GM06990 (cell line): ENCODE results near the gene ZNF627.
A peak's percentile ranks its signal among the peaks of the same experiment; 100 is the strongest.

Experiments
- DNase-seq: peaks from one replicate; pipeline ENCODE4 v3.0.0-alpha.2; 2011; ENCODE audit not compliant: insufficient read length; ENCODE audit errors: extremely low read depth
- H3K27me3 ChIP-seq: replicated peaks from 2 replicates; pipeline ENCODE4 v1.6.0; 2011; ENCODE audit warnings: low read length; ENCODE audit not compliant: control insufficient read depth, insufficient read depth
- H3K36me3 ChIP-seq: 2 replicates; pipeline ENCODE4 v1.5.1; 2011; ENCODE audit warnings: low read length; ENCODE audit not compliant: control insufficient read depth, insufficient read depth
- H3K4me3 ChIP-seq: replicated peaks from 2 replicates; pipeline ENCODE4 v1.5.1; 2011; ENCODE audit warnings: low read depth, mild to moderate bottlenecking, control low read depth, low read length
- TF ChIP-seq, protein P1 (sequence below): IDR thresholded peaks from 2 replicates; pipeline ENCODE4 v1.5.1; 2011; ENCODE audit warnings: low read length, control low read depth, mild to moderate bottlenecking, inconsistent platforms; ENCODE audit not compliant: insufficient read depth, poor library complexity, severe bottlenecking

Gene ZNF627

DNA sequence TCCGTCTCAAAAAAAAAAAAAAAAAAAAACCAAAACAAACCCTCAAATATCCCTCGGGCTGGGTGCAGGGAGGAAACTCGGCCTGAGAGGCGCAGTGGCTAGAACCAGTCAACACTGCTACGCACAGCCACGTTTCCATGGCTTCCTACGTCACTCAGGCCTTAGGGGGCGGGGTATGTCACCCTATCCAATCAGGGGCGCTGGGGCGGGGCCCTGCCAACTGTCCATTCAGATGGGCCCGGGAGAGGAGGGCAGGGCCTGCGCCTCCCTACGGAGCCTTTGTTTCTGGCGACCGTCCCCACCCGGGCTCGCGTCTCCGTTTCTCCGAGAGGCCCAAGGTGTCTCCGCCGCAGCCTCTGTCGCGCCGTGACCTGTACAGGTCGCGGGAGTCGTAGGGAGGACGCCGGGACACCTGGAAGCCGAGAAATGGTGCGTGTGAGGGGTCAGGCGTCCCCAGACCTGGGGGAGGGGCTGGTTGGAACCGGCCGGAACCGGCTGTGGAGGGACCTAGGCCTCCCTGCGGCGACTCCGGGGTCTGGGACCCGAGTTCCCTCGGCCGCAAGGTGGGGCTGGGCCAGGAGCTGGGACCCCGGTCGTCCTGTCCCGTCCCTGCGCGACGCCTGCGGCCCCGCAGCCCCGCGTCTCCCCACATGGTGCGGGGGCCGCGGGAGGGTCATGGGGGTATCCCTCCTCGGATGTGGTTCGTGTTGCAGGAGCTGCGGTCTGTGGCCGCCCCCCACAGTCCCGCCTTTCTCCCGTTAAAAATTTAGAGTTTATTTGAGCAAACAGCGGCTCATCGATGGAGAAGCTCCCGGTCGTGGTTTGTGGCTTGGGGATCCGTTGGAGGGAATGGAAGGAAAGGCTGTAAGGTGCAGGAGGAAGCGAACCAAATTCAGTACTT, at the start of gene ZNF627:
TSS of gene ZNF627 (plus strand) at position 282 of the 901 bp plus-strand sequence. CDS start at position 427, 145 bp downstream.
- DNase-seq = peak; percentile 93
- TF ChIP-seq, protein P1, sequence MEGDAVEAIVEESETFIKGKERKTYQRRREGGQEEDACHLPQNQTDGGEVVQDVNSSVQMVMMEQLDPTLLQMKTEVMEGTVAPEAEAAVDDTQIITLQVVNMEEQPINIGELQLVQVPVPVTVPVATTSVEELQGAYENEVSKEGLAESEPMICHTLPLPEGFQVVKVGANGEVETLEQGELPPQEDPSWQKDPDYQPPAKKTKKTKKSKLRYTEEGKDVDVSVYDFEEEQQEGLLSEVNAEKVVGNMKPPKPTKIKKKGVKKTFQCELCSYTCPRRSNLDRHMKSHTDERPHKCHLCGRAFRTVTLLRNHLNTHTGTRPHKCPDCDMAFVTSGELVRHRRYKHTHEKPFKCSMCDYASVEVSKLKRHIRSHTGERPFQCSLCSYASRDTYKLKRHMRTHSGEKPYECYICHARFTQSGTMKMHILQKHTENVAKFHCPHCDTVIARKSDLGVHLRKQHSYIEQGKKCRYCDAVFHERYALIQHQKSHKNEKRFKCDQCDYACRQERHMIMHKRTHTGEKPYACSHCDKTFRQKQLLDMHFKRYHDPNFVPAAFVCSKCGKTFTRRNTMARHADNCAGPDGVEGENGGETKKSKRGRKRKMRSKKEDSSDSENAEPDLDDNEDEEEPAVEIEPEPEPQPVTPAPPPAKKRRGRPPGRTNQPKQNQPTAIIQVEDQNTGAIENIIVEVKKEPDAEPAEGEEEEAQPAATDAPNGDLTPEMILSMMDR = peak; percentile 1
- Histone ChIP-seq H3K27me3 (no peaks in the 10 kb centered on the region), H3K36me3 (no peaks in the 10 kb centered on the region), H3K4me3 (peak within 1 kb of the TSS; percentile 96)

DNA sequence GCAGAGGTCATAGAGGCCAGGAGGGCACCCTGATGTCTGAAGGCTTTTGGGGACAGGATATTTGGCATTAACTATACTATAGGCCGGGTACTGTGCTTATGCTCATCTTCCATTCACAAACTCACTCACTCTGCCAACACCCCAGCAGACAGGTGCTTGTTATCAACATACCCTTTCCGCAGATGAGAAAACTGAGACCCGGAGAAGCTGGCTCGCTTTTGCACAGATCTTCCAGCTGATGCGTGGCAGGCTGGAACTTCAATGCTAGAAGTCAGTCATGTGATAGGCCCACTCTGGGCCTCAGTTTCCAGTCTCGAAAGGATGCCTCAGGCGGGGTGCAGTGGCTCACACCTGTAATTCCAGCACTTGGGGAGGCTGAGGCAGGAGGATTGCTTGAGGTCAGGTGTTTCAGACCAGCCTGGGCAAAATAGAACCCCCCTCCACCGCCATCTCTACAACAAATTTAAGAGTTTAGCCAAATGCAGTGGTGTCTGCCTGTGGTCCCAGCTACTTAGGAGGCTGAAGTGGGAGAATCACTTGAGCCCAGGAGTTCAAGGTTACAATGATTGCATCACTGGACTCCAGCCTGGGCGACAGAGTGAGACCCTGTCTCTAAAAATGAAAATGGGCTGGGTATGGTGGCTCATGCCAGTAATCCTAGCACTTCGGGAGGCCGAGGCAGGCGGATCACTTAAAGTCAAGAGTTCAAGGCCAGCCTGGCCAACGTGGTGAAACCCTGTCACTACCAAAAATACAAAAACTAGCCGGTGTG, 49.2 kb upstream of the ZNF627 start:
- Histone ChIP-seq H3K4me3 (no peak overlapping the region), H3K27me3 (no peaks in the 10 kb centered on the region), H3K36me3 (peaks cover 8% of the 10 kb centered on the region)
- no peak for DNase-seq
- TF ChIP-seq, protein P1 = no peak

DNA sequence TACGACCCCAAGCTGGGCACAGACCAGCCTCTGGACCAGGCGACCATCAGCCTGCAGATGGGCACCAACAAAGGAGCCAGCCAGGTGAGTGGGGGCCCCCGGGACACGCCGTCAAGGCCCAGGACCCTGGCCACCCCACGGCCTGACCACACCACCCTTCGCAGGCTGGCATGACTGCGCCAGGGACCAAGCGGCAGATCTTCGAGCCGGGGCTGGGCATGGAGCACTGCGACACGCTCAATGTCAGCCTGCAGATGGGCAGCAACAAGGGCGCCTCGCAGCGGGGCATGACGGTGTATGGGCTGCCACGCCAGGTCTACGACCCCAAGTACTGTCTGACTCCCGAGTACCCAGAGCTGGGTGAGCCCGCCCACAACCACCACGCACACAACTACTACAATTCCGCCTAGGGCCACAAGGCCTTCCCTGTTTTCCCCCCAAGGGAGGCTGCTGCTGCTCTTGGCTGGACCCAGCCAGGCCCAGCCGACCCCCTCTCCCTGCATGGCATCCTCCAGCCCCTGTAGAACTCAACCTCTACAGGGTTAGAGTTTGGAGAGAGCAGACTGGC, 47.8 kb upstream of the ZNF627 start:
- no peak for DNase-seq
- TF ChIP-seq, protein P1 = no peak
- Histone ChIP-seq H3K36me3 (peaks cover 13% of the 10 kb centered on the region), H3K27me3 (no peaks in the 10 kb centered on the region), H3K4me3 (no peak overlapping the region)

DNA sequence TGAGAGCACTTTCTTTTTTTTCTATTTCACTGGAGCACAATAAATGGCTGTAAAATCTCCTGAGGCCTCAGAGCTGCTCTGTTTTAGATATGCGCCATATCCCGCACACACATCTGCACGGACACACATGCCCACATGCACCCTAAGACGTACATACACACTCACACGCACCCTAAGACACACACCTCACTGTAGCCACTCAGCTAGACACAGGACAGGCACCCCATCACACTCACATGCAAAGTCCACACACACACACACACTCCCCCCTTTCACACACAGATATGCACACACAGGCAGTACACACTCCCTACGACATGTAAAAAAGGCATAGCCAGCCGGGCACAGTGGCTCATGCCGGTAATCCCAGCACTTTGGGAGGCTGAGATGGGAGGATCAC, 47.0 kb upstream of the ZNF627 start:
- TF ChIP-seq, protein P1 = no peak
- Histone ChIP-seq H3K4me3 (no peak overlapping the region), H3K36me3 (peaks cover 13% of the 10 kb centered on the region), H3K27me3 (no peaks in the 10 kb centered on the region)
- DNase-seq = no peak

DNA sequence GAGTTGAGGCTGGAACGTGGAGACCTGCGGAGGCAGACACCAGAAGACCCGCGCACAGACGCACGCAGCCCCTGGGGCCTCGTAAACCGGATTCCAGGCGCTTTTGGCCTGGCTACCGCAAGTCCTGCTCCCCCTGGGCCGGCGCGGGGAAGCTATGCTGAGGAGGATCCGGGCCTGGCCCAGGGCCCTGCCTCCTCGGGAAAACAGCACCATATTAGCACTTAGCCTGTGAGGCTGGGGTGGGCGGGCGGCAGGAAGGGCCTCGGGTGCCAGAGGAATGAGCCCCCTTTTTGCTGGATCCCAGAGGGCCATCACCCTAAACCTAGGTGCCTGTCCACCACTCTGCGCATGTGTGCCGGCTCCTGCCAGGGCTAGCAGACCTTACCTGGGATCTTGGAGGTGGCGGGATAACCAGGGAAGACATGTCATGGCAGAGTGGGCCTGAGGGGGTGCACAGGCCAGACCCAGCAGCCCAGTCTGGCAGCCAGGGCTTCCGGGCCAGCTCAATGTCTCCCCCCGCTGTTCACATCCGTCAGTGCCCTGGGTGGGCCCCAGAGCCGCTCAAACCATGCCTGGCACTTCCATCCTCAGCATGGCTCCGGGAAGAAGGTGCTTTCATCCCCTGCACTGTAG, 45.6 kb upstream of the ZNF627 start:
- TF ChIP-seq, protein P1 = peak; percentile 53
- H3K36me3 ChIP-seq = peaks cover 16% of the 10 kb centered on the region
- no peak for DNase-seq

More for the DNA sequence above, 45.6 kb upstream of the ZNF627 start:
- no peak overlapping the region for H3K4me3 ChIP-seq
- H3K27me3 ChIP-seq = no peaks in the 10 kb centered on the region
